Naive thymus-derived CD8-positive, alpha-beta T cell (primary cell): Measurements from ENCODE around the gene PDCD2L. TPM values are rescaled to one million over a fixed set of nuclear protein-coding genes. Genes with fewer than 3 reads are reported as not detected.
"Not testable (repeated sequence)": the region's sequence is repeated elsewhere in the genome, so short reads cannot be mapped to it uniquely, and the experiment has no call there.

Source experiments
- ATAC-seq, 2 donors: fragments of 150-1000 bp; cut with Tn5 transposase in 1 of 2; sonication (Bioruptor Pico), chemical (Tn5 transposase) in 1 of 2; 1 replicate in 1 of 2; 2 replicates in 1 of 2; pipeline ENCODE4 v1.10.0; 2021; ENCODE audit warnings: mild to moderate bottlenecking in 2 of 2, moderate library complexity in 2 of 2
- POLR2A ChIA-PET: fragments of 350-600 bp; sonication (Branson Sonifier 250); formaldehyde crosslinking; loops from one replicate; lab custom pipeline; 2021; ENCODE audit warnings: antibody characterized with exemption; lab: Charles Lee
- DNase-seq, 10 donors: peaks; one replicate each; pipeline versions ENCODE4 v3.0.0 to v3.0.0-alpha.2; 2020 to 2022
- H3K27ac Mint-ChIP-seq, 10 donors: one replicate each; pipeline ENCODE4 v1.8.0; 2020 to 2022; ENCODE audit warnings: mild to moderate bottlenecking in 10 of 10, mixed read lengths in 10 of 10, moderate library complexity in 4 of 10, inconsistent platforms in 1 of 10
- H3K27me3 Mint-ChIP-seq, 5 donors: one replicate each; pipeline ENCODE4 v1.8.0; 2021 to 2022; ENCODE audit warnings: mixed read lengths in 5 of 5
- H3K36me3 Mint-ChIP-seq, 3 donors: one replicate each; pipeline ENCODE4 v1.8.0; 2020 to 2022; ENCODE audit warnings: mixed read lengths in 3 of 3, mild to moderate bottlenecking in 2 of 3, inconsistent platforms in 1 of 3
- H3K4me1 Mint-ChIP-seq, 4 donors: one replicate each; pipeline ENCODE4 v1.8.0; 2021 to 2022; ENCODE audit warnings: mixed read lengths in 4 of 4
- H3K4me3 Mint-ChIP-seq, 10 donors: one replicate each; pipeline ENCODE4 v1.8.0; 2020 to 2022; ENCODE audit warnings: mild to moderate bottlenecking in 10 of 10, mixed read lengths in 10 of 10, moderate library complexity in 6 of 10, inconsistent platforms in 1 of 10
- H3K9me3 Mint-ChIP-seq, 9 donors: one replicate each; pipeline ENCODE4 v1.8.0; 2020 to 2022; ENCODE audit warnings: mixed read lengths in 9 of 9, mild to moderate bottlenecking in 3 of 9, inconsistent platforms in 1 of 9, moderate library complexity in 1 of 9
- polyA plus RNA-seq, 3 donors: library from polyadenylated mRNA; unstranded; fragments of 300-500 nt; fragmentation: Illumina TruSeq; gene quantifications; one replicate each; pipeline ENCODE4 v1.2.3, GENCODE V29; 2021
- total RNA-seq, 8 experiments: library from RNA in 2 of 8; stranded (reverse) in 2 of 8; gene quantifications; one replicate each; pipeline ENCODE4 v1.2.3 and lab custom pipeline; 2021 to 2026

PDCD2L gene
- total and polyA plus RNA-seq, 5 experiments from 2014 or later: 13.8 to 25.9 (median 17.6) TPM

GRCh38 chr19:34400844-34401243 lies 3.4 kb upstream of the PDCD2L start:
- peaks cover 0 to 43% (median 9%) of the 10 kb centered on the region in 3 donors for H3K36me3 Mint-ChIP-seq
- not testable (repeated sequence) for H3K9me3 Mint-ChIP-seq, ATAC-seq, H3K4me3 Mint-ChIP-seq, H3K27ac Mint-ChIP-seq, DNase-seq, H3K27me3 Mint-ChIP-seq
- POLR2A ChIA-PET: interaction anchor here (0.7 kb wide), 1 partner anchor 32 kb away, joined by 5 read pairs; no protein-coding TSS in a partner anchor
- H3K4me1 Mint-ChIP-seq: peaks cover 0 to 12% (median 10%) of the 10 kb centered on the region in 4 donors

GRCh38 chr19:34402074-34402600 lies 2.1 kb upstream of the PDCD2L start:
- H3K9me3 Mint-ChIP-seq: no peaks in the 10 kb centered on the region
- ATAC-seq (no peak), DNase-seq (no peak)
- H3K4me1 Mint-ChIP-seq: peaks cover 0 to 18% (median 13%) of the 10 kb centered on the region in 4 donors
- POLR2A ChIA-PET: no interaction called here
- no peaks in the 10 kb centered on the region for H3K27me3 Mint-ChIP-seq
- H3K36me3 Mint-ChIP-seq: peaks cover 0 to 39% (median 9%) of the 10 kb centered on the region in 3 donors
- no peak overlapping the region for H3K4me3 Mint-ChIP-seq
- H3K27ac Mint-ChIP-seq: peak overlapping the region in 2 of 10 donors; percentile 7 to 81

GRCh38 chr19:34403784-34404108 lies 453 bp upstream of the PDCD2L start:
- POLR2A ChIA-PET: interaction anchor here (0.7 to 1.1 kb wide), 2 partner anchors 25 to 27 kb away, joined by 4 read pairs; no protein-coding TSS in a partner anchor
- Mint-ChIP-seq H3K4me1 (peaks cover 2 to 32% (median 21%) of the 10 kb centered on the region in 4 donors), H3K27me3 (no peaks in the 10 kb centered on the region), H3K9me3 (no peaks in the 10 kb centered on the region), H3K36me3 (peaks cover 0 to 29% (median 9%) of the 10 kb centered on the region in 3 donors), H3K27ac (peak overlapping the region; percentile 74 to 95 (median 92)), H3K4me3 (peak overlapping the region; percentile 89 to 97 (median 91))
- ATAC-seq (no peak), DNase-seq (no peak)

- POLR2A ChIA-PET: interaction anchor here (0.6 to 1.3 kb wide), 4 partner anchors 8 to 180 kb away, joined by 3 to 4 read pairs (median 4); partner anchors contain the start of gene UBA2
Observed at GRCh38 chr19:34405892-34406660, 1.9 kb downstream of the PDCD2L start.

GRCh38 chr19:34408411-34408810 lies 4.2 kb downstream of the PDCD2L start:
- DNase-seq: no peak
- H3K27ac Mint-ChIP-seq: peak overlapping the region in 4 of 10 donors; percentile 35 to 75 (median 59)
- POLR2A ChIA-PET: interaction anchor here (1.0 kb wide), 1 partner anchor 20 kb away, joined by 3 read pairs; the partner anchor contains the start of gene UBA2
- no peak for ATAC-seq
- H3K4me3 Mint-ChIP-seq: no peak overlapping the region
- H3K36me3 Mint-ChIP-seq: peaks cover 0 to 41% (median 4%) of the 10 kb centered on the region in 3 donors
- H3K4me1 Mint-ChIP-seq: peaks cover 7 to 42% (median 28%) of the 10 kb centered on the region in 4 donors
- no peaks in the 10 kb centered on the region for H3K27me3 Mint-ChIP-seq
- no peaks in the 10 kb centered on the region for H3K9me3 Mint-ChIP-seq

More at GRCh38 chr19:34405892-34406660, 1.9 kb downstream of the PDCD2L start:
- peak overlapping the region in 2 of 10 donors; percentile 43 to 52 for H3K27ac Mint-ChIP-seq
- no peak for ATAC-seq
- DNase-seq: no peak
- H3K9me3 Mint-ChIP-seq: no peaks in the 10 kb centered on the region
- H3K4me1 Mint-ChIP-seq: peaks cover 7 to 44% (median 28%) of the 10 kb centered on the region in 4 donors
- peaks cover 0 to 25% (median 4%) of the 10 kb centered on the region in 3 donors for H3K36me3 Mint-ChIP-seq
- H3K27me3 Mint-ChIP-seq: no peaks in the 10 kb centered on the region
- peak overlapping the region; percentile 25 to 95 (median 56) for H3K4me3 Mint-ChIP-seq

GRCh38 chr19:34409189-34410164 lies 5.3 kb downstream of the PDCD2L start:
- H3K4me3 Mint-ChIP-seq: no peak overlapping the region
- no peak for DNase-seq
- POLR2A ChIA-PET: interaction anchor here (1.0 kb wide), 1 partner anchor 19 kb away, joined by 3 read pairs; the partner anchor contains the start of gene UBA2
- H3K27me3 Mint-ChIP-seq: no peaks in the 10 kb centered on the region
- H3K4me1 Mint-ChIP-seq: peaks cover 7 to 39% (median 22%) of the 10 kb centered on the region in 4 donors
- no peak for ATAC-seq
- H3K36me3 Mint-ChIP-seq: peaks cover 0 to 52% (median 6%) of the 10 kb centered on the region in 3 donors
- peak overlapping the region in 3 of 10 donors; percentile 17 to 67 (median 41) for H3K27ac Mint-ChIP-seq
- H3K9me3 Mint-ChIP-seq: no peaks in the 10 kb centered on the region

GRCh38 chr19:34411216-34411615 lies 7.0 kb downstream of the PDCD2L start:
- H3K27me3 Mint-ChIP-seq: no peaks in the 10 kb centered on the region
- DNase-seq (no peak), ATAC-seq (no peak)
- peaks cover 7 to 33% (median 17%) of the 10 kb centered on the region in 4 donors for H3K4me1 Mint-ChIP-seq
- POLR2A ChIA-PET: interaction anchor here (0.6 kb wide), 1 partner anchor 40 kb away, joined by 3 read pairs; no protein-coding TSS in a partner anchor
- H3K27ac Mint-ChIP-seq: no peak overlapping the region
- no peak overlapping the region for H3K4me3 Mint-ChIP-seq
- peaks cover 0 to 63% (median 6%) of the 10 kb centered on the region in 3 donors for H3K36me3 Mint-ChIP-seq
- no peaks in the 10 kb centered on the region for H3K9me3 Mint-ChIP-seq

GRCh38 chr19:34416021-34416545 lies 11.9 kb downstream of the PDCD2L start:
- Mint-ChIP-seq H3K4me1 (peaks cover 0 to 6% (median 5%) of the 10 kb centered on the region in 4 donors), H3K4me3 (no peak overlapping the region), H3K27ac (no peak overlapping the region), H3K36me3 (peaks cover 0 to 80% (median 4%) of the 10 kb centered on the region in 3 donors), H3K9me3 (no peaks in the 10 kb centered on the region), H3K27me3 (no peaks in the 10 kb centered on the region)
- DNase-seq (no peak), ATAC-seq (no peak)
- POLR2A ChIA-PET: no interaction called here

GRCh38 chr19:34418300-34418699 lies 14.1 kb downstream of the PDCD2L start:
- no peaks in the 10 kb centered on the region for H3K27me3 Mint-ChIP-seq
- no peak overlapping the region for H3K4me3 Mint-ChIP-seq
- peaks cover 0 to 82% (median 4%) of the 10 kb centered on the region in 3 donors for H3K36me3 Mint-ChIP-seq
- H3K4me1 Mint-ChIP-seq: peaks cover 0 to 6% (median 5%) of the 10 kb centered on the region in 4 donors
- no peak for DNase-seq
- peak overlapping the region in 3 of 10 donors; percentile 4 to 51 (median 34) for H3K27ac Mint-ChIP-seq
- POLR2A ChIA-PET: no interaction called here
- H3K9me3 Mint-ChIP-seq: no peaks in the 10 kb centered on the region
- no peak for ATAC-seq

- Mint-ChIP-seq H3K9me3 (no peaks in the 10 kb centered on the region), H3K27me3 (no peaks in the 10 kb centered on the region), H3K4me1 (peaks cover 11 to 27% (median 20%) of the 10 kb centered on the region in 4 donors), H3K27ac (peak overlapping the region in 5 of 10 donors; percentile 15 to 59 (median 47)), H3K36me3 (peaks cover 0 to 42% (median 0%) of the 10 kb centered on the region in 3 donors), H3K4me3 (peak overlapping the region in 3 of 10 donors; percentile 8 to 28 (median 26))
- no peak for DNase-seq
- POLR2A ChIA-PET: interaction anchor here (1.0 to 2.3 kb wide), 2 partner anchors 14 to 61 kb away, joined by 3 to 18 read pairs; partner anchors contain the start of gene GPI
- ATAC-seq: no peak
Observed at GRCh38 chr19:34426096-34426661, 22.0 kb downstream of the PDCD2L start.
